MM.1S (cell line): ENCODE data around the gene PGBD5.

Experiments used
- DNase-seq: peaks from one replicate; pipeline ENCODE4 v3.0.0-alpha.2; 2015
- H2AFZ ChIP-seq: fragments of 300-600 bp; sonication (generic); 2 replicates; pipeline ENCODE4 v1.6.0; 2016; ENCODE audit warnings: antibody characterized with exemption, low read length
- H3F3A ChIP-seq: fragments of 300-600 bp; sonication (generic); 2 replicates; pipeline ENCODE4 v1.6.1; 2016; ENCODE audit warnings: mild to moderate bottlenecking, antibody characterized with exemption, low read length, moderate library complexity, mixed read lengths; ENCODE audit not compliant: insufficient read depth
- H3K27ac ChIP-seq: fragments of 300-600 bp; sonication (generic); 2 replicates; pipeline ENCODE4 v1.5.1; 2016; ENCODE audit warnings: mild to moderate bottlenecking, low read length
- H3K27me3 ChIP-seq: fragments of 300-600 bp; sonication (generic); replicated peaks from 2 replicates; pipeline ENCODE4 v1.6.0; 2016; ENCODE audit warnings: low read length; ENCODE audit not compliant: insufficient read depth
- H3K36me3 ChIP-seq: fragments of 300-600 bp; sonication (generic); replicated peaks from 2 replicates; pipeline ENCODE4 v1.6.1; 2016; ENCODE audit warnings: mild to moderate bottlenecking, low read length, mixed read lengths; ENCODE audit not compliant: insufficient read depth
- H3K4me1 ChIP-seq: fragments of 300-600 bp; sonication (generic); 2 replicates; pipeline ENCODE4 v1.6.1; 2016; ENCODE audit warnings: low read length, mixed read lengths
- H3K4me2 ChIP-seq: fragments of 300-600 bp; sonication (generic); 2 replicates; pipeline ENCODE4 v1.6.0; 2016; ENCODE audit warnings: low read depth, low read length
- H3K4me3 ChIP-seq: fragments of 300-600 bp; sonication (generic); 2 replicates; pipeline ENCODE4 v1.5.1; 2016; ENCODE audit warnings: low read length, mixed read lengths
- H3K79me2 ChIP-seq: fragments of 300-600 bp; sonication (generic); 2 replicates; pipeline ENCODE4 v1.6.1; 2016; ENCODE audit warnings: mixed run types, low read length, mixed read lengths
- H3K9ac ChIP-seq: fragments of 300-600 bp; sonication (generic); 2 replicates; pipeline ENCODE4 v1.6.1; 2016; ENCODE audit warnings: low read length, mixed read lengths
- H3K9me2 ChIP-seq: fragments of 300-600 bp; sonication (generic); replicated peaks from 2 replicates; pipeline ENCODE4 v1.6.1; 2016; ENCODE audit warnings: mild to moderate bottlenecking, low read length, mixed read lengths; ENCODE audit not compliant: insufficient read depth
- H3K9me3 ChIP-seq: fragments of 300-600 bp; sonication (generic); replicated peaks from 2 replicates; pipeline ENCODE4 v1.6.1; 2016; ENCODE audit warnings: mild to moderate bottlenecking, low read length, mixed read lengths; ENCODE audit not compliant: insufficient read depth
- H4K20me1 ChIP-seq: fragments of 300-600 bp; sonication (generic); 2 replicates; pipeline ENCODE4 v1.6.1; 2016; ENCODE audit warnings: mild to moderate bottlenecking, low read length, moderate library complexity, mixed read lengths; ENCODE audit not compliant: insufficient read depth
- CTCF ChIP-seq: fragments of 300-600 bp; sonication (generic); IDR thresholded peaks from 2 replicates; pipeline ENCODE4 v1.5.1; 2016; ENCODE audit warnings: antibody characterized with exemption, low read length, mixed read lengths
- EZH2 ChIP-seq: fragments of 300-600 bp; sonication (generic); optimal IDR thresholded peaks from 2 replicates; pipeline ENCODE3; 2017; ENCODE audit warnings: low read depth, mild to moderate bottlenecking, antibody characterized with exemption, low read length, mixed read lengths
- EZH2phosphoT487 ChIP-seq: fragments of 300-600 bp; sonication (generic); IDR thresholded peaks from 2 replicates; pipeline ENCODE4 v1.6.1; 2018; ENCODE audit warnings: antibody characterized with exemption, low read length

Gene PGBD5

GRCh38 chr1:230379928-230380327 lies 46.2 kb downstream of the PGBD5 start:
- H3K27ac ChIP-seq, result no peak overlapping the region
- no peaks in the 10 kb centered on the region for H3K36me3 ChIP-seq
- H3K4me1 ChIP-seq, result no peaks in the 10 kb centered on the region

GRCh38 chr1:230379462-230379861 lies 46.7 kb downstream of the PGBD5 start:
- Histone ChIP-seq H3K9me2 (no peaks in the 10 kb centered on the region), H3K4me3 (no peak overlapping the region)
- no peak for DNase-seq

More at GRCh38 chr1:230379928-230380327, 46.2 kb downstream of the PGBD5 start:
- Histone ChIP-seq H3K27me3 (no peaks in the 10 kb centered on the region), H3K9me3 (no peaks in the 10 kb centered on the region), H3K9me2 (no peaks in the 10 kb centered on the region), H4K20me1 (no peaks in the 10 kb centered on the region), H2AFZ (no peak overlapping the region), H3K4me2 (no peak overlapping the region), H3K9ac (no peak overlapping the region), H3K4me3 (no peak overlapping the region), H3F3A (no peaks in the 10 kb centered on the region), H3K79me2 (no peaks in the 10 kb centered on the region)
- TF ChIP-seq EZH2, result no peak
- TF ChIP-seq CTCF, result no peak
- TF ChIP-seq EZH2phosphoT487, result no peak
- no peak for DNase-seq

GRCh38 chr1:230377851-230378250 lies 48.3 kb downstream of the PGBD5 start:
- no peak overlapping the region for H2AFZ ChIP-seq
- H3K9me3 ChIP-seq, result no peaks in the 10 kb centered on the region
- no peak overlapping the region for H3K9ac ChIP-seq
- no peak overlapping the region for H3K4me3 ChIP-seq
- no peaks in the 10 kb centered on the region for H3K79me2 ChIP-seq
- H3F3A ChIP-seq, result no peaks in the 10 kb centered on the region
- H4K20me1 ChIP-seq, result no peaks in the 10 kb centered on the region
- H3K27me3 ChIP-seq, result no peaks in the 10 kb centered on the region
- DNase-seq, result no peak
- H3K4me1 ChIP-seq, result no peaks in the 10 kb centered on the region
- H3K27ac ChIP-seq, result no peak overlapping the region
- TF ChIP-seq CTCF (no peak), EZH2phosphoT487 (no peak), EZH2 (no peak)
- H3K36me3 ChIP-seq, result no peaks in the 10 kb centered on the region
- H3K9me2 ChIP-seq, result no peaks in the 10 kb centered on the region
- H3K4me2 ChIP-seq, result no peak overlapping the region

More at GRCh38 chr1:230379462-230379861, 46.7 kb downstream of the PGBD5 start:
- Histone ChIP-seq H3K27ac (no peak overlapping the region), H3K27me3 (no peaks in the 10 kb centered on the region), H3K9ac (no peak overlapping the region), H3K4me1 (no peaks in the 10 kb centered on the region), H3F3A (no peaks in the 10 kb centered on the region), H2AFZ (no peak overlapping the region), H3K79me2 (no peaks in the 10 kb centered on the region), H3K4me2 (no peak overlapping the region), H3K36me3 (no peaks in the 10 kb centered on the region), H4K20me1 (no peaks in the 10 kb centered on the region), H3K9me3 (no peaks in the 10 kb centered on the region)
- TF ChIP-seq EZH2 (no peak), EZH2phosphoT487 (no peak), CTCF (no peak)
